GM21390 (cell line): Measurements from ENCODE around the gene ZFP28.

Source experiments
- ATAC-seq: cut with Tn5 transposase; IDR thresholded peaks from one replicate; pipeline ENCODE4 v1.9.1; 2021; ENCODE audit not compliant: unreplicated experiment

The ZFP28 gene

DNA sequence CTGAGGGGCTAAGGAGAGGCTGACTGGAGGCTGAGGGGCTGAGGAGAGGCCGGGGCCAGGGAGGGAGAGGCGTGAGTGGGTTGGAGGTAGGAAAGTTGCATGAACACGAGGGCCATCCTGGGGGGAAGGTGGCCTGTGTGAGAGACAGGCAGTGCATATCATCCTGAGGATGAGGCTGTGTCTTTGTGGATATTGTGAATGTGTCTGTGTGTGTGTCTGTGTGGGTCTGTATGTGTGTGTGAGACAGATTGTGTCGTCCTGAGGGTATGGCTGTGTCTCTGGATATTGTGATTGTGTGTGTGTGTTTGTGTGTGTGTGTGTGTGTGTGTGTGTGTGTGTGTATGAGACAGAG, 56.8 kb downstream of the ZFP28 start:
- ATAC-seq = no peak

DNA sequence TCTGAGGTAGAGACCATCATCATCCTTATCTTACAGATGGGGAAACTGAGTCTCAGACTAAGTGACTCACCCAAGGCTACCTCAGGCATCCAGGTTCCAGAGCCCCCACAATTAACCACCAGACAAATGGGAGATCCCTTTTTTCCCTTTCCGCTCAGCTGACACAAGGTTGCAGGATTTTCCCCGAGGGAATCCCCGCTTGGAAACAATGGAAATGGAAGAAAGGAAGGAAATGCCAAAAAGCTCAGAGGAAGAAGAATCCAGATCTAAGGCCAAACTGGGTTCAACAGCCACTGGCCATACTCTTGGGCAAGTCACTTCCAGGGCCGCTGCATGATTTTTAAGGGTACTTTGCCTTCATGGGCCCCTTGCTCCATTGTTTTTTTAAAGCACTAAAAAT, 57.9 kb downstream of the ZFP28 start:
- no peak for ATAC-seq

DNA sequence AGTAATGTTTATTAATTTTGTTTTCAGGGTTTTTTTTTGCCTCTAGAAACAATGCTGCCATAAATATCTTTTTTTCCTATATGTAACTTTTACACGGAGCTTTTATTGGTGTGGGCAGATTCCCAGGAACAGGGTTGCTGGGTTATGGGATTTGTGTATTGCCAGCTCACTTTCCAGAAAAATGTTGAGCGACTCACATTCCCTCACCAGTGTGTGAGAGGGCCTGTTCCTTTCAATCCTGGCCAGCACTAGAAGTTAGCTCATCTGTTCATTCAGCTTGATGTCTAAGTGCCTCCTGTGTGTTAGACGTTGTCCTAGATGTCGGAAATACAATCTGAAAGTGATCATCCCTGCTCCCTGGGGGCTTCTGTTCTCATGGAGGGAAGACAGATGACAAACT, 58.9 kb downstream of the ZFP28 start:
- ATAC-seq = no peak

DNA sequence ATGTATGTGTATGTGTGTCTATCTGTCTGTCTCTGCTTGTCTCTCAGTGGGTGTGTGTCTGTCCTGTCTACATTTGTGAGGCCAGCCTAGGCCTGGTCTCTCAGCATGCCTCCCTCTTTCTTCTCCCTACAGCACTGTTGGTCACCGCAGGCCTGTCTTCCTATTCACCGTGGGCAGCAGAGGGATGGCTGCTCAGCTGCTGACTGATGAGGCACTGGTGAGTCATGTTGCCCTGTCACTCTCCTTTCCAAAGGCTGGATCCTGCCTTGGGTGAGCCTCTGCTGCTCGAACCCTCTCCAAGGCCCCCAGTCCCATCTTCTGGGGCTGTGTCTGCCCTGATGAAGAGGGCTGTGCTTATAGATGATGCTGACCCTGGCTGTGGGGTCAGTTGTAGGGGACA, 62.6 kb downstream of the ZFP28 start:
- no peak for ATAC-seq

DNA sequence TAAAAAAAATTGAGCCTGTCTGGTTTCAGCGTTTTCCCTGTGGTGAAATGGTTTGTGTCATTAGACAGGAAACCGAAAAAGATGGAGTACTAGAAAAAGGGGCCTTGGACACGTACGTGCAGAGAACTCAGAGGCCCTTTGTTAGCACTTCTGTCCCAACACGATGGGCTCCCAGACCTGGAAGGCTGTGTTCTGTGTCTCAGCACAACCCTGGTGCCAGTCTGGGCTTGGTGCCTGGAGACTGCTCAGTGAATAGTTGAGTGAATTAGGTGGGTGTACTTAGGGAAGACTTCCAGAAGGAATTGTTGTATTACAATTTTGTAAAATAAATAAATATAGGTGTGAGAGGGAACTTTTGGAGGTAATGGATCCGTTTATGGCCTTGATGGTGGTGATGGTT, 65.1 kb downstream of the ZFP28 start:
- ATAC-seq = no peak
